Lung microvascular endothelial cell (primary cell): ENCODE results near the gene TSPAN17. TPM values are rescaled to one million over a fixed set of nuclear protein-coding genes. Genes with fewer than 3 reads are reported as not detected.

Experiments used
- DNase-seq, 2 donors: peaks; one replicate each; pipeline versions ENCODE4 v3.0.0 to v3.0.0-alpha.2; 2010; ENCODE audit warnings: low read depth in 2 of 2
- total RNA-seq: library from RNA; depleted of rRNA; stranded (reverse); fragments of >200 nt; gene quantifications from 2 replicates; pipeline ENCODE4 v1.2.1, GENCODE V29; 2014

Gene TSPAN17
- total RNA-seq, 1 donor from 2014 or later, result 38.7 TPM

- DNase-seq, result no peak
These were observed 57.1 kb downstream of the TSPAN17 start for GRCh38 chr5:176704355-176704754.

GRCh38 chr5:176704817-176705216, 57.5 kb downstream of the TSPAN17 start:
- no peak for DNase-seq

Other genes starting within 250 kb of the TSPAN17 start
- gene CLTB, start 230.9 kb upstream of the TSPAN17 start, total RNA-seq, result 90.7 and 171 TPM in 2 replicates
- gene FAF2, start 199.1 kb upstream of the TSPAN17 start, total RNA-seq, result 30.1 and 57.3 TPM in 2 replicates
- 2.4 and 5.6 TPM in 2 replicates for gene RNF44, start 110.1 kb upstream of the TSPAN17 start, total RNA-seq
- under 0.01 TPM in 1 of 2 replicates, not detected in the other for gene CDHR2, start 98.1 kb upstream of the TSPAN17 start, total RNA-seq
- gene GPRIN1, start 37.3 kb upstream of the TSPAN17 start, total RNA-seq, result 3.6 and 5.2 TPM in 2 replicates
- 0.99 and 1.1 TPM in 2 replicates for gene SNCB, start 16.9 kb upstream of the TSPAN17 start, total RNA-seq
- gene EIF4E1B, start 16.8 kb upstream of the TSPAN17 start, total RNA-seq, result not detected in 2 replicates
- 0.22 and 0.40 TPM in 2 replicates for gene UNC5A, start 163.1 kb downstream of the TSPAN17 start, total RNA-seq